Right atrium auricular region (tissue), 2 donors: Measurements from ENCODE around the gene A2ML1. TPM values are rescaled to one million over a fixed set of nuclear protein-coding genes. Genes with fewer than 3 reads are reported as not detected.
"Not testable (repeated sequence)": the region's sequence is repeated elsewhere in the genome, so short reads cannot be mapped to it uniquely, and the experiment has no call there.

Source experiments
- DNase-seq: peaks from one replicate; pipeline ENCODE4 v3.0.0-alpha.2; 2019; ENCODE audit warnings: low spot score
- H3K27ac ChIP-seq, 2 donors: fragments of 200-600 bp; sonication (generic); 1 replicate in 1 of 2; 2 replicates in 1 of 2; pipeline ENCODE4 v1.5.1; 2016 to 2019
- H3K27me3 ChIP-seq, 2 donors: fragments of 200-600 bp; sonication (generic); one replicate each; pipeline versions ENCODE4 v1.5.1 to v1.6.0; 2017 to 2019
- H3K36me3 ChIP-seq: fragments of 200-600 bp; sonication (generic); one replicate; pipeline ENCODE4 v1.5.1; 2016
- H3K4me1 ChIP-seq, 2 donors: fragments of 200-600 bp; sonication (generic); one replicate each; pipeline versions ENCODE4 v1.5.1 to v1.6.0; 2017 to 2019
- H3K4me3 ChIP-seq, 2 donors: fragments of 200-600 bp; sonication (generic); 1 replicate in 1 of 2; 2 replicates in 1 of 2; pipeline ENCODE4 v1.5.1; 2017 to 2019; ENCODE audit warnings: mild to moderate bottlenecking in 1 of 2, moderate library complexity in 1 of 2
- H3K9me3 ChIP-seq, 2 donors: fragments of 200-600 bp; sonication (generic); one replicate each; pipeline ENCODE4 v1.5.1; 2019
- CTCF ChIP-seq, 2 donors: fragments of 200-600 bp; sonication (generic); IDR thresholded peaks; one replicate each; pipeline ENCODE4 v1.5.1; 2019; ENCODE audit warnings: antibody characterized with exemption in 2 of 2
- total RNA-seq, 2 donors: library from RNA; depleted of rRNA; stranded (reverse); fragments of >200 nt; gene quantifications; one replicate each; pipeline ENCODE4 v1.1.0, GENCODE V29; 2016

A2ML1 gene
- total RNA-seq, 2 donors from 2014 or later, result 0.15 TPM; not detected in 1

- Histone ChIP-seq H3K36me3 (no peaks in the 10 kb centered on the region), H3K9me3 (no peaks in the 10 kb centered on the region), H3K27me3 (no peaks in the 10 kb centered on the region), H3K4me3 (no peak overlapping the region), H3K27ac (no peak overlapping the region), H3K4me1 (peaks cover 0 to 5% of the 10 kb centered on the region in 2 donors)
- TF ChIP-seq CTCF (IDR thresholded peaks at IDR 0.05), result no peak
- no peak for DNase-seq
Measured at GRCh38 chr12:8849876-8850275, 27.5 kb downstream of the A2ML1 start.

DNA sequence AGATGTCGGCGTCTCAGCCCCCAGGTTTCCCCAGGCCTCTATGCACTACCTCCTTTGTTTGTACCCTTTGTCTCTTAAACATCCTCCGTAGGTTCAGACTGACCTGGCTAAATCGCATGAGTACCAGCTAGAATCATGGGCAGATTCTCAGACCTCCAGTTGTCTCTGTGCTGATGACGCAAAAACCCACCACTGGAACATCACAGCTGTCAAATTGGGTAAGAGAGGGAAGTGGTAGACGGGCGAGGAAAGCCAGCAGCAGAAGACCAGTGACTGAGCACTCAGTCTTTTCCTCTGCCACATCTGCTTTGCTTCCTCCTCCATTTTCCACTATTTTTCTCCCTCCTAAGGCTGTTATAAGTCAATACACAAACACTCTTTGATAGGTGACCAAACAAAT lies 29.7 kb downstream of the A2ML1 start:
- no peaks in the 10 kb centered on the region for H3K4me1 ChIP-seq
- no peaks in the 10 kb centered on the region for H3K27me3 ChIP-seq
- no peak for DNase-seq
- no peak overlapping the region for H3K4me3 ChIP-seq
- no peak for TF ChIP-seq CTCF (IDR thresholded peaks at IDR 0.05)
- no peaks in the 10 kb centered on the region for H3K9me3 ChIP-seq
- no peak overlapping the region for H3K27ac ChIP-seq
- H3K36me3 ChIP-seq, result no peaks in the 10 kb centered on the region

DNA sequence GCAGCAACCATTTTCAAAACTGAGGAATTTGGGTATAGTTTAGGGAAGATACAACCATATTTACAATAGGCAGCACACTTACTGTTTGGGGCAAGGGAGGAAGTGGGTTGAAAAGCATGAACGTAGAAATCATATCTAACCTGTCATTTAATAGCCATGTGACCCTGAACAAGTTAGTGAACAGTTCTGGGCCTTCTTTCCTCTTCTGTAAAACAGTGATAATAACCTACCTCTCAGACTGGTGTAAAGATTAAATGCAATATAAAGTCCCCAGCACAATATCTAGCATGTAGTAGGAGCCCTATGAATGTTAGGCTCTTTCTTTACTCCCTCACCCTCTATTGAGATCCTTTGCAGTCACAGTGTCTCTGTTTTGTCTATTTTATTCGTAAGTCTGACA lies 33.5 kb downstream of the A2ML1 start:
- no peak overlapping the region for H3K27ac ChIP-seq
- H3K36me3 ChIP-seq, result no peaks in the 10 kb centered on the region
- no peaks in the 10 kb centered on the region for H3K27me3 ChIP-seq
- no peaks in the 10 kb centered on the region for H3K9me3 ChIP-seq
- TF ChIP-seq CTCF (IDR thresholded peaks at IDR 0.05), result no peak
- DNase-seq, result no peak
- no peaks in the 10 kb centered on the region for H3K4me1 ChIP-seq
- H3K4me3 ChIP-seq, result no peak overlapping the region

GRCh38 chr12:8859448-8859847 lies 37.0 kb downstream of the A2ML1 start:
- not testable (repeated sequence) for H3K4me1 ChIP-seq, H3K27me3 ChIP-seq, H3K4me3 ChIP-seq, H3K9me3 ChIP-seq, H3K36me3 ChIP-seq, H3K27ac ChIP-seq, DNase-seq

DNA sequence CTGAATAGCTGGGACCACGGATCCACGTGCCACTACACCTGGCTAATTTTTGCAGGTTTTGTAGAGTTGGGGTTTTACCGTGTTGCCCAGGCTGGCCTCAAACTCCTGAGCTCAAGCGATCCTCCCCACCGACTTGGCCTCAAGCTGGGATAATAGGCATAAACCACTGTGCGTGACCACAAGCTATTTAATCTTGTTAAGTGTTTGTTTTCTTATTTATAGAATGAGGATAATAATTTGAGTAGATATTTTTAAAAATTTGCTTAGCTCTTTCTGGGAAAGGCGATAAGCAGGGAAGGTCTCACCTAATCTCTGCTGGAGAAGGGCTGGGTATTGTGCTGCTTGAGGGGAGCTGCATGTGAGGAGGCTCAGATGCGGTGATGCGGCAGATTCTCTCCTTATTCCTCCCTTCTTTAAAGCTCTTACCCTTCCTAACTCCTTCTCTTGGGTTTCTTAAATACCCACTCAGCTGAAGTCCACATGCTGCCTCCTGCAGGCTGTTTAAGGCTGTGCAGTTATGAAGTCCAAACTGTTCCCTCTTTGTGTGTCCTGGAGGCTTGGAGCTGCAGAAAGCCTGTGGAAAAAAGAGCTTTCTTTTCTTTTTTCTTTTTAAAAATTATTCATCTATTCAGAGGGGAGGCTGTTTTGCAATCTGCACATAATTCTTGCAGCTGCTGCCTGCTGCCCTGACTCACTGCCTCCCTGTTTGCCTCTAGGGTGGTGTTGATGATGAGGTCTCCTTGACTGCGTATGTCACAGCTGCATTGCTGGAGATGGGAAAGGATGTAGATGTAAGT lies 37.9 kb downstream of the A2ML1 start:
- Histone ChIP-seq H3K4me1 (no peaks in the 10 kb centered on the region), H3K9me3 (no peaks in the 10 kb centered on the region), H3K36me3 (no peaks in the 10 kb centered on the region), H3K27ac (no peak overlapping the region), H3K27me3 (no peaks in the 10 kb centered on the region), H3K4me3 (no peak overlapping the region)
- peak; percentile 45 to 68 for TF ChIP-seq CTCF (IDR thresholded peaks at IDR 0.05)
- no peak for DNase-seq

DNA sequence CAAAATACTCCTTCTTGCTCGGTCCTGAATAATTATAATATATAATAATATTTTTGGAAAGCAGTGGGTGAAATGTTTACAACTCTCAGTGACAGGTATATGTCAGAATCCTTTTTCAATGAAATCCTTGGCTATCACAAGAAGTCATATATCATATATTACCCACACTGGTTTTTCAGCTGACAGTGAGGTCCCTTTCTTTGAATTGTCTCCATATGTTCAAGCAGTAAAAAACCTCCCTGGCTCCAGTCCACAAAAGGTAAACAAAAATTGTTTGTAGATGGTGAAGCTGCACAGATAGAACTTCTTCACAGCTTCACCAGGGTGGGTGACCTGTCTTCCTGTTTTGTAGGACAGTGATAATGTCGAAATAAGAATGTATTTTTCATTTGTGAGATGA lies 44.0 kb downstream of the A2ML1 start:
- Histone ChIP-seq H3K9me3 (no peaks in the 10 kb centered on the region), H3K27me3 (no peaks in the 10 kb centered on the region), H3K27ac (no peak overlapping the region), H3K4me1 (no peaks in the 10 kb centered on the region), H3K36me3 (no peaks in the 10 kb centered on the region), H3K4me3 (no peak overlapping the region)
- no peak for DNase-seq
- no peak for TF ChIP-seq CTCF (IDR thresholded peaks at IDR 0.05)
